IMR-90 (cell line): ENCODE measurements around the gene ZNF276. TPM values are rescaled to one million over a fixed set of nuclear protein-coding genes. Genes with fewer than 3 reads are reported as not detected.
A peak's percentile ranks its signal among the peaks of the same experiment; 100 is the strongest.

ENCODE experiments used
- ATAC-seq: fragments of 200-7000 bp; cut with Tn5 transposase; 2 replicates; pipeline ENCODE4 v1.9.1; 2020; ENCODE audit warnings: low read depth, mild to moderate bottlenecking, moderate library complexity
- BruUV-seq: library from RNA; stranded (reverse); fragments of 400-500 nt; replicated peaks from 2 replicates; lab custom pipeline; 2021; lab: Mats Ljungman, UMichigan
- CTCF ChIA-PET: fragments of 300-600 bp; formaldehyde crosslinking; extraction: SDS; loops from one replicate; lab custom pipeline; 2021; ENCODE audit warnings: antibody characterized with exemption; lab: Yijun Ruan, JAX
- POLR2A ChIA-PET: fragments of 300-600 bp; sonication (Branson Sonifier 250); formaldehyde crosslinking; loops from one replicate; lab custom pipeline; 2022; ENCODE audit warnings: antibody characterized with exemption; ENCODE audit not compliant: unreplicated experiment; lab: Charles Lee
- DNase-seq: peaks from one replicate; pipeline ENCODE4 v3.0.0; 2013
- H2AFZ ChIP-seq: replicated peaks from 2 replicates; pipeline ENCODE3; 2013; ENCODE audit warnings: low read length, mild to moderate bottlenecking; ENCODE audit not compliant: poor library complexity
- H2AK5ac ChIP-seq: 2 replicates; pipeline ENCODE4 v1.6.1; 2013; ENCODE audit warnings: low read depth, low read length, inconsistent platforms
- H2AK9ac ChIP-seq: replicated peaks from 2 replicates; pipeline ENCODE3; 2013; ENCODE audit warnings: mild to moderate bottlenecking, low read depth, low read length, moderate library complexity; ENCODE audit not compliant: poor library complexity
- H2BK120ac ChIP-seq: 2 replicates; pipeline ENCODE4 v1.6.1; 2013; ENCODE audit warnings: low read depth, low read length, inconsistent platforms
- H2BK15ac ChIP-seq: 3 replicates; pipeline ENCODE4 v1.6.1; 2013; ENCODE audit warnings: low read depth, low read length, inconsistent platforms
- H2BK20ac ChIP-seq: 2 replicates; pipeline ENCODE4 v1.6.1; 2013; ENCODE audit warnings: low read depth, mild to moderate bottlenecking, inconsistent platforms, low read length, moderate library complexity
- H2BK5ac ChIP-seq: 2 replicates; pipeline ENCODE4 v1.6.1; 2013; ENCODE audit warnings: mild to moderate bottlenecking, low read depth, low read length, inconsistent platforms; ENCODE audit not compliant: poor library complexity, severe bottlenecking
- H3K14ac ChIP-seq: replicated peaks from 2 replicates; pipeline ENCODE4 v1.6.1; 2013; ENCODE audit warnings: low read depth, low read length, inconsistent platforms
- H3K18ac ChIP-seq: 2 replicates; pipeline ENCODE4 v1.6.1; 2013; ENCODE audit warnings: low read depth, low read length, control low read depth
- H3K23ac ChIP-seq: 2 replicates; pipeline ENCODE4 v1.6.1; 2013; ENCODE audit warnings: low read depth, low read length, inconsistent platforms
- H3K27ac ChIP-seq: 2 replicates; pipeline ENCODE4 v1.5.1; 2013; ENCODE audit warnings: mild to moderate bottlenecking, control low read depth, low read length; ENCODE audit not compliant: insufficient read depth
- H3K27me3 ChIP-seq: 2 replicates; pipeline ENCODE4 v1.6.1; 2013; ENCODE audit warnings: low read length; ENCODE audit not compliant: control insufficient read depth, insufficient read depth
- H3K36me3 ChIP-seq: 2 replicates; pipeline ENCODE4 v1.6.1; 2013; ENCODE audit warnings: low read length, mixed read lengths; ENCODE audit not compliant: control insufficient read depth, insufficient read depth
- H3K4ac ChIP-seq: 2 replicates; pipeline ENCODE4 v1.6.1; 2013; ENCODE audit warnings: low read depth, low read length, inconsistent platforms
- H3K4me1 ChIP-seq: 2 replicates; pipeline ENCODE4 v1.6.1; 2013; ENCODE audit warnings: low read length, mixed read lengths; ENCODE audit not compliant: control insufficient read depth, insufficient read depth
- H3K4me2 ChIP-seq: 2 replicates; pipeline ENCODE4 v1.6.1; 2013; ENCODE audit warnings: low read depth, mild to moderate bottlenecking, control low read depth, low read length, moderate library complexity
- H3K4me3 ChIP-seq: 2 replicates; pipeline ENCODE4 v1.5.1; 2013; ENCODE audit warnings: low read depth, mild to moderate bottlenecking, control low read depth, low read length, moderate library complexity; ENCODE audit not compliant: insufficient read depth
- H3K56ac ChIP-seq: 2 replicates; pipeline ENCODE4 v1.6.1; 2013; ENCODE audit warnings: low read length, inconsistent platforms; ENCODE audit not compliant: insufficient read depth; ENCODE audit errors: extremely low read depth
- H3K79me1 ChIP-seq, 2 experiments: 2 replicates each; pipeline ENCODE4 v1.6.1; 2013; ENCODE audit warnings: low read length in 2 of 2, inconsistent platforms in 1 of 2, low read depth in 1 of 2
- H3K9ac ChIP-seq: 2 replicates; pipeline ENCODE4 v1.6.1; 2013; ENCODE audit warnings: low read depth, low read length, control low read depth
- H3K9me1 ChIP-seq: 2 replicates; pipeline ENCODE4 v1.6.1; 2013; ENCODE audit warnings: low read length, inconsistent platforms; ENCODE audit not compliant: insufficient read depth
- H3K9me3 ChIP-seq: 2 replicates; pipeline ENCODE4 v1.6.1; 2013; ENCODE audit warnings: low read length; ENCODE audit not compliant: control insufficient read depth, insufficient read depth
- H4K20me1 ChIP-seq: 2 replicates; pipeline ENCODE4 v1.6.1; 2013; ENCODE audit warnings: low read length, inconsistent platforms; ENCODE audit not compliant: insufficient read depth
- H4K5ac ChIP-seq: 2 replicates; pipeline ENCODE4 v1.6.1; 2013; ENCODE audit warnings: mild to moderate bottlenecking, low read depth, low read length, control low read depth
- H4K8ac ChIP-seq, 2 experiments: 2 replicates each; pipeline ENCODE4 v1.6.1; 2013; ENCODE audit warnings: low read depth in 2 of 2, low read length in 2 of 2, control low read depth in 1 of 2, inconsistent platforms in 1 of 2
- H4K91ac ChIP-seq: 2 replicates; pipeline ENCODE4 v1.6.1; 2013; ENCODE audit warnings: low read depth, low read length, inconsistent platforms; ENCODE audit not compliant: insufficient read depth
- BHLHE40 ChIP-seq: fragments of 150-350 bp; IDR thresholded peaks from 2 replicates; pipeline ENCODE4 v1.6.1; 2016; ENCODE audit warnings: mild to moderate bottlenecking, low read depth, low read length
- CHD1 ChIP-seq: IDR thresholded peaks from 2 replicates; pipeline ENCODE4 v1.6.1; 2012; ENCODE audit warnings: low read depth, low read length, improper control_type of control experiment
- CTCF ChIP-seq: conservative IDR thresholded peaks from 2 replicates; pipeline ENCODE4 v1.5.1; 2012; ENCODE audit warnings: mild to moderate bottlenecking, low read depth, low read length, improper control_type of control experiment
- ELK1 ChIP-seq: fragments of 150-350 bp; IDR thresholded peaks from 2 replicates; pipeline ENCODE4 v1.6.1; 2016; ENCODE audit warnings: low read depth, mild to moderate bottlenecking, low read length, moderate library complexity, borderline replicate concordance
- MAFK ChIP-seq: IDR thresholded peaks from 2 replicates; pipeline ENCODE4 v1.6.1; 2012; ENCODE audit warnings: low read depth, low read length, improper control_type of control experiment
- MAZ ChIP-seq: IDR thresholded peaks from 2 replicates; pipeline ENCODE4 v1.6.1; 2012; ENCODE audit warnings: low read depth, mild to moderate bottlenecking, low read length, improper control_type of control experiment, moderate library complexity, borderline replicate concordance
- MXI1 ChIP-seq: IDR thresholded peaks from 2 replicates; pipeline ENCODE4 v1.6.1; 2012; ENCODE audit warnings: low read depth, mild to moderate bottlenecking, low read length, moderate library complexity, borderline replicate concordance
- NFE2L2 ChIP-seq: fragments of 150-350 bp; IDR thresholded peaks from 2 replicates; pipeline ENCODE4 v1.6.1; 2016; ENCODE audit warnings: low read depth, mild to moderate bottlenecking, low read length
- POLR2A ChIP-seq: IDR thresholded peaks from 2 replicates; pipeline ENCODE4 v1.6.1; 2012; ENCODE audit warnings: mild to moderate bottlenecking, low read depth, low read length
- RCOR1 ChIP-seq: IDR thresholded peaks from 2 replicates; pipeline ENCODE4 v1.6.1; 2012; ENCODE audit warnings: mild to moderate bottlenecking, low read length, improper control_type of control experiment; ENCODE audit not compliant: insufficient replicate concordance
- WGBS, 2 experiments: methylation state at CpG; one replicate each; pipeline versions ENCODE4 v1.1.5 to v1.1.7; 2013; ENCODE audit warnings: missing lambda C conversion rate in 2 of 2; ENCODE audit not compliant: insufficient read length in 1 of 2; ENCODE audit errors: extremely low coverage in 2 of 2; 5-methylcytosine and 5-hydroxymethylcytosine counted together
- dilution Hi-C: fragments of 300-500 bp; cut with HindIII; formaldehyde crosslinking; loops from one replicate; pipeline ENCODE4 v1.14.3; 2018; ENCODE audit warnings: low sequenced_read_pairs; ENCODE audit not compliant: unreplicated experiment
- in situ Hi-C: fragments of 300-500 bp; cut with MboI; formaldehyde crosslinking; loops from 3 replicates; pipeline ENCODE4 v1.14.3; 2019; ENCODE audit warnings: low sequenced_read_pairs, inconsistent platforms, mixed read lengths
- intact Hi-C: fragments of 100-400 bp; cut with micrococcal nuclease; formaldehyde crosslinking; loops from 2 replicates; pipeline ENCODE4 v1.10.0; 2022
- polyA plus RNA-seq, 3 experiments: library from polyadenylated mRNA; depleted of rRNA; stranded (reverse); fragments of >200 nt; gene quantifications; 2 replicates each; pipeline ENCODE4 v1.2.3, GENCODE V29; 2012; ENCODE audit warnings: low replicate concordance in 1 of 3
- total RNA-seq: library from RNA; depleted of rRNA; stranded (reverse); fragments of >200 nt; gene quantifications from 2 replicates; pipeline ENCODE4 v1.2.3, GENCODE V29; 2012

The ZNF276 gene
- total and polyA plus RNA-seq, 2 of the 4 experiments (the other 2 are of a cell fraction), result 4.1 to 18.6 TPM

GRCh38 chr16:89690392-89690901, 30.9 kb upstream of the ZNF276 start:
- no TSS peak for BruUV-seq
- Histone ChIP-seq H4K5ac (no peak overlapping the region), H2BK120ac (no peak overlapping the region), H3K23ac (no peak overlapping the region), H3K27me3 (no peaks in the 10 kb centered on the region), H2BK15ac (no peak overlapping the region), H3K14ac (no peak overlapping the region), H2BK5ac (no peak overlapping the region), H2AFZ (no peak overlapping the region), H3K9me1 (peaks cover 6% of the 10 kb centered on the region; the same call in 1 of the 2 replicates), H3K4me3 (no peak overlapping the region), H3K9ac (no peak overlapping the region), H3K36me3 (peaks cover 43% of the 10 kb centered on the region), H3K79me1 (peaks cover 28 to 36% of the 10 kb centered on the region in 2 experiments), H4K91ac (no peak overlapping the region), H3K4me1 (peaks cover 3% of the 10 kb centered on the region), H4K20me1 (peaks cover 4% of the 10 kb centered on the region), H3K18ac (no peak overlapping the region), H2AK5ac (no peak overlapping the region), H3K4me2 (no peak overlapping the region), H3K4ac (no peak overlapping the region), H2AK9ac (peak overlapping the region; percentile 31), H3K9me3 (no peaks in the 10 kb centered on the region), H2BK20ac (no peak overlapping the region), H4K8ac (no peak overlapping the region), H3K27ac (no peak overlapping the region), H3K56ac (no peak overlapping the region)
- 95% methylated on average over 9 of the region's 16 CpGs; no CpG with 5 or more reads in 1 of the 2 experiments for WGBS, 2 experiments
- in situ Hi-C loops, result no loop called here
- DNase-seq (no peak), ATAC-seq (no peak)
- no peak for TF ChIP-seq POLR2A
- TF ChIP-seq CHD1, result no peak
- TF ChIP-seq MXI1, result no peak
- no peak for TF ChIP-seq MAFK
- TF ChIP-seq RCOR1, result no peak
- TF ChIP-seq BHLHE40, result no peak
- TF ChIP-seq ELK1, result no peak
- TF ChIP-seq MAZ, result no peak
- TF ChIP-seq NFE2L2, result no peak
- no peak for TF ChIP-seq CTCF
- POLR2A ChIA-PET, result no interaction called here
- CTCF ChIA-PET, result interaction anchor here (1.5 kb wide), 1 partner anchor 10 kb away, joined by 4 read pairs; no protein-coding TSS in a partner anchor
- dilution Hi-C loops, result no loop called here
- intact Hi-C loops, result no loop called here
